Sigmoid colon (tissue), 4 donors: Measurements from ENCODE around the gene PRDM16.

Experiments
- POLR2AphosphoS5 ChIP-seq, 4 donors: sonication (generic); formaldehyde crosslinking; IDR thresholded peaks; one replicate each; pipeline ENCODE4 v1.6.1; 2017; ENCODE audit warnings: antibody characterized with exemption in 4 of 4
- TF ChIP-seq, protein P1 (sequence below), 4 experiments: fragments of 450-650 bp in 3 of 4; fragments of 200-600 bp in 1 of 4; IDR thresholded peaks; one replicate each; pipeline ENCODE4 v1.5.1; 2016 to 2019; ENCODE audit warnings: antibody characterized with exemption in 4 of 4, mild to moderate bottlenecking in 3 of 4, moderate library complexity in 2 of 4

DNA sequence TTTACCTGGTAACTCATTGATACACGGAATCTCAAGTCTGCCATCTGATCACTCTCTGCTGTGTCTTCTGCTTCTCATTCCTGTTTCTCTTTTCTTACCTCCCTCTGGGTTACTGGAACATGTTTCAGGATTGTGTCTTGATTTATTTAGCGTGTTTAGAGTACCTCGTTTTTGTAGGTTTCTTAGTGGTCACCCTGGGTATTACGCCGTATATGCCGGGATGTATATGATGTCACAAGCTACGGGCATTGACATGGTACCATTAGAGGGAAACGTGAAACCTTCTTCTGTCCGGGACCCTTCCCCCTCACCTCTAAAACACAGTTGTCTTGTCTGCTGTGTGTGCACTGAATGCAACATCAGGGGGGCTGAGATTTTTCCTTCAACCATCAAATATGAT, 45.0 kb upstream of the PRDM16 start:
- TF ChIP-seq, protein P1, sequence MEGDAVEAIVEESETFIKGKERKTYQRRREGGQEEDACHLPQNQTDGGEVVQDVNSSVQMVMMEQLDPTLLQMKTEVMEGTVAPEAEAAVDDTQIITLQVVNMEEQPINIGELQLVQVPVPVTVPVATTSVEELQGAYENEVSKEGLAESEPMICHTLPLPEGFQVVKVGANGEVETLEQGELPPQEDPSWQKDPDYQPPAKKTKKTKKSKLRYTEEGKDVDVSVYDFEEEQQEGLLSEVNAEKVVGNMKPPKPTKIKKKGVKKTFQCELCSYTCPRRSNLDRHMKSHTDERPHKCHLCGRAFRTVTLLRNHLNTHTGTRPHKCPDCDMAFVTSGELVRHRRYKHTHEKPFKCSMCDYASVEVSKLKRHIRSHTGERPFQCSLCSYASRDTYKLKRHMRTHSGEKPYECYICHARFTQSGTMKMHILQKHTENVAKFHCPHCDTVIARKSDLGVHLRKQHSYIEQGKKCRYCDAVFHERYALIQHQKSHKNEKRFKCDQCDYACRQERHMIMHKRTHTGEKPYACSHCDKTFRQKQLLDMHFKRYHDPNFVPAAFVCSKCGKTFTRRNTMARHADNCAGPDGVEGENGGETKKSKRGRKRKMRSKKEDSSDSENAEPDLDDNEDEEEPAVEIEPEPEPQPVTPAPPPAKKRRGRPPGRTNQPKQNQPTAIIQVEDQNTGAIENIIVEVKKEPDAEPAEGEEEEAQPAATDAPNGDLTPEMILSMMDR (IDR thresholded peaks at IDR 0.05) = no peak
- TF ChIP-seq POLR2AphosphoS5 (IDR thresholded peaks at IDR 0.05) = no peak
